Hepatocyte (in vitro differentiated cells): ENCODE data around the gene UNC5A. TPM values are rescaled to one million over a fixed set of nuclear protein-coding genes. Genes with fewer than 3 reads are reported as not detected.

Experiments
- DNase-seq: peaks from one replicate; pipeline ENCODE4 v3.0.0-alpha.2; 2016; ENCODE audit warnings: low spot score
- H2AFZ ChIP-seq: fragments of 200-600 bp; sonication (generic); 2 replicates; pipeline ENCODE4 v1.6.0; 2016; ENCODE audit warnings: antibody characterized with exemption, mild to moderate bottlenecking
- H3K27ac ChIP-seq: fragments of 200-600 bp; sonication (generic); 2 replicates; pipeline ENCODE4 v1.5.1; 2016; ENCODE audit warnings: mild to moderate bottlenecking
- H3K27me3 ChIP-seq: fragments of 200-600 bp; sonication (generic); 2 replicates; pipeline ENCODE4 v1.6.1; 2016
- H3K36me3 ChIP-seq: fragments of 200-600 bp; sonication (generic); replicated peaks from 2 replicates; pipeline ENCODE4 v1.5.1; 2016; ENCODE audit warnings: low read depth; ENCODE audit not compliant: insufficient read depth
- H3K4me1 ChIP-seq: fragments of 200-600 bp; sonication (generic); 2 replicates; pipeline ENCODE4 v1.5.1; 2016; ENCODE audit warnings: mild to moderate bottlenecking, moderate library complexity; ENCODE audit not compliant: insufficient read depth
- H3K4me2 ChIP-seq: fragments of 200-600 bp; sonication (generic); 2 replicates; pipeline ENCODE4 v1.6.0; 2016
- H3K4me3 ChIP-seq: fragments of 200-600 bp; sonication (generic); 2 replicates; pipeline ENCODE4 v1.5.1; 2016; ENCODE audit warnings: mild to moderate bottlenecking
- H3K79me2 ChIP-seq: fragments of 200-600 bp; sonication (generic); 2 replicates; pipeline ENCODE4 v1.6.0; 2017; ENCODE audit warnings: mild to moderate bottlenecking
- H3K9me2 ChIP-seq: fragments of 200-600 bp; sonication (generic); replicated peaks from 2 replicates; pipeline ENCODE4 v1.6.0; 2017; ENCODE audit warnings: mild to moderate bottlenecking; ENCODE audit not compliant: insufficient read depth
- H3K9me3 ChIP-seq: fragments of 200-600 bp; sonication (generic); 2 replicates; pipeline ENCODE4 v1.5.1; 2016; ENCODE audit warnings: low read depth, mild to moderate bottlenecking
- H4K20me1 ChIP-seq: fragments of 200-600 bp; sonication (generic); 2 replicates; pipeline ENCODE4 v1.6.0; 2016; ENCODE audit warnings: mild to moderate bottlenecking; ENCODE audit not compliant: insufficient read depth, poor library complexity, severe bottlenecking
- CTCF ChIP-seq: fragments of 200-600 bp; sonication (generic); IDR thresholded peaks from 2 replicates; pipeline ENCODE4 v1.5.1; 2016; ENCODE audit warnings: antibody characterized with exemption, mild to moderate bottlenecking; ENCODE audit not compliant: poor library complexity
- EZH2 ChIP-seq: fragments of 200-600 bp; sonication (generic); IDR thresholded peaks from 2 replicates; pipeline ENCODE4 v1.6.1; 2016; ENCODE audit warnings: antibody characterized with exemption, mild to moderate bottlenecking, borderline replicate concordance
- EZH2phosphoT487 ChIP-seq: fragments of 200-600 bp; sonication (generic); IDR thresholded peaks from one replicate; pipeline ENCODE4 v1.6.1; 2018; ENCODE audit warnings: antibody characterized with exemption, mild to moderate bottlenecking, low read depth, moderate library complexity; ENCODE audit not compliant: unreplicated experiment, severe bottlenecking
- WGBS: methylation state at CpG from one replicate; pipeline ENCODE4 v1.1.6; 2016; ENCODE audit warnings: low lambda C conversion rate; ENCODE audit errors: missing lambda C conversion rate; 5-methylcytosine and 5-hydroxymethylcytosine counted together
- polyA plus RNA-seq: library from polyadenylated mRNA; unstranded; fragments of >200 nt; fragmentation: Nextera tagmentation; extraction: Ambion mirVana; gene quantifications from 2 replicates; pipeline ENCODE4 v1.2.1, GENCODE V29; 2016
- total RNA-seq: library from RNA; depleted of rRNA; stranded (reverse); fragments of >200 nt; gene quantifications from 2 replicates; pipeline ENCODE4 v1.2.3, GENCODE V29; 2014

Gene UNC5A
- total and polyA plus RNA-seq, 2 experiments from 2014 or later = 0.10 to 1.1 TPM

- peaks cover 17% of the 10 kb centered on the region for H3K27me3 ChIP-seq
- no peak overlapping the region for H3K4me2 ChIP-seq
- no peaks in the 10 kb centered on the region for H3K9me2 ChIP-seq
- no peaks in the 10 kb centered on the region for H3K36me3 ChIP-seq
- no peak overlapping the region for H3K27ac ChIP-seq
- no peaks in the 10 kb centered on the region for H3K9me3 ChIP-seq
- H3K4me3 ChIP-seq = no peak overlapping the region
- no peaks in the 10 kb centered on the region for H3K79me2 ChIP-seq
- 58% methylated on average over 24 of the region's 24 CpGs for WGBS
- DNase-seq = no peak
- H2AFZ ChIP-seq = no peak overlapping the region
- no peaks in the 10 kb centered on the region for H3K4me1 ChIP-seq
- H4K20me1 ChIP-seq = no peaks in the 10 kb centered on the region
- TF ChIP-seq CTCF (no peak), EZH2phosphoT487 (no peak), EZH2 (no peak)
These were observed 35.9 kb upstream of the UNC5A start for GRCh38 chr5:176774216-176775171.

- no peak for DNase-seq
- Histone ChIP-seq H3K4me1 (no peaks in the 10 kb centered on the region), H3K27me3 (peaks cover 18% of the 10 kb centered on the region), H3K36me3 (no peaks in the 10 kb centered on the region), H3K79me2 (no peaks in the 10 kb centered on the region), H3K9me2 (no peaks in the 10 kb centered on the region), H3K9me3 (no peaks in the 10 kb centered on the region), H3K27ac (no peak overlapping the region), H2AFZ (no peak overlapping the region), H3K4me3 (no peak overlapping the region), H4K20me1 (no peaks in the 10 kb centered on the region), H3K4me2 (no peak overlapping the region)
- no peak for TF ChIP-seq CTCF
- TF ChIP-seq EZH2 = no peak
- TF ChIP-seq EZH2phosphoT487 = no peak
- WGBS = 81% methylated on average over 7 of the region's 7 CpGs
These were observed 35.0 kb upstream of the UNC5A start for GRCh38 chr5:176775409-176775808.

- Histone ChIP-seq H3K27ac (no peak overlapping the region), H3K9me3 (no peaks in the 10 kb centered on the region), H3K36me3 (no peaks in the 10 kb centered on the region), H4K20me1 (no peaks in the 10 kb centered on the region), H3K9me2 (no peaks in the 10 kb centered on the region), H3K4me2 (no peak overlapping the region), H2AFZ (no peak overlapping the region), H3K79me2 (no peaks in the 10 kb centered on the region), H3K27me3 (peaks cover 25% of the 10 kb centered on the region), H3K4me3 (no peak overlapping the region), H3K4me1 (no peaks in the 10 kb centered on the region)
- DNase-seq = no peak
- 84% methylated on average over 20 of the region's 21 CpGs for WGBS
- TF ChIP-seq EZH2phosphoT487 (no peak), CTCF (no peak), EZH2 (no peak)
These were observed 34.1 kb upstream of the UNC5A start for GRCh38 chr5:176776141-176776865.
